ENCODE data around the gene NRXN3. TPM values are rescaled to one million over a fixed set of nuclear protein-coding genes. Genes with fewer than 3 reads are reported as not detected.

The NRXN3 gene
- total and polyA plus RNA-seq, 2 of the 13 experiments (the other 11 are each of a cell fraction or from before 2014, with no cell fraction given) = 0.03 TPM; not detected in 1

DNA sequence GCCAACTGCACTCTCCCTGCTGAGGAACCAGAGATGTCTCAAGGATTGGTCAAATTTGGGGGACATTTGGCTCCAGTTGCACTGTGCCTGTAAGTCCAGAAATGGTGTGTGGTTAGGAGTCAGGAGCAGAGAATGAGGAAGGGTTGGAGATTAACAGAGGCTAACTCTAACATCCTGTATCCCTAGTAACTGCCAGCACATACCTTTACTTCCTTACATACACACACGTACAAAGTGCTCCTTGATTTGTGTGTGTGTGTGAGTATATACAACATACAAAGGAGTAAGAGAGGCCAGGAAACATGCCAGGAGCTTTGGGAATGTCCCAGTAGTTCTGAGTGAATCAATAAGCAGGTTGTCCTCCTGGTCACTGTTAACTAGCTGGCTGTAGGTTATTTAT, 39.8 kb upstream of the NRXN3 start:
- no TSS peak for BruUV-seq (replicated peaks)
- WGBS (ENCODE audit: low lambda C conversion rate) = 0% methylated on average over 1 of the region's 1 CpG
- no peak for DNase-seq (ENCODE audit: low spot score)
- no peaks in the 10 kb centered on the region for H4K20me1 ChIP-seq (ENCODE audit: insufficient read depth, low read length)
- H3K9ac ChIP-seq (ENCODE audit: insufficient read depth, low read depth, low read length) = no peak overlapping the region
- H3K27me3 ChIP-seq (ENCODE audit: control insufficient read depth in 1 of 2, insufficient read depth in 2 of 2, low read length in 2 of 2) = no peaks in the 10 kb centered on the region; a peak in 1 of 5 replicates
- ATAC-seq = no peak
- no peaks in the 10 kb centered on the region for H3K4me1 ChIP-seq (ENCODE audit: insufficient read depth, low read length)
- intact Hi-C loops (cut with micrococcal nuclease; ENCODE audit: unreplicated experiment) (no loop called here), in situ Hi-C loops (cut with HindIII; ENCODE audit: extremely low pct_ligation_motif_present, low pct_unique_long_range_greater_than_20kb) (no loop called here)
- H2AFZ ChIP-seq (ENCODE audit: low read length) = no peak overlapping the region
- H3K79me2 ChIP-seq (ENCODE audit: insufficient read depth, low read length) = no peaks in the 10 kb centered on the region
- no peak for FAIRE-seq
- H3K36me3 ChIP-seq (replicated peaks in 1 of 2; ENCODE audit: control insufficient read depth in 1 of 2, insufficient read depth in 2 of 2, low read length in 2 of 2) = no peaks in the 10 kb centered on the region
- POLR2A ChIA-PET = no interaction called here
- no peak overlapping the region for H3K4me3 ChIP-seq (replicated peaks in 1 of 3; ENCODE audit: insufficient read depth in 1 of 3, low read depth in 2 of 3, low read length in 3 of 3)
- no peak overlapping the region for H3K27ac ChIP-seq (ENCODE audit: extremely low read length, insufficient read depth, low read length)
- CTCF ChIA-PET (ENCODE audit: low intra/inter-chr PET ratio, low total read pairs) = no interaction called here
- H3K9me3 ChIP-seq (ENCODE audit: low read length) = no peaks in the 10 kb centered on the region
- H3K4me2 ChIP-seq (ENCODE audit: low read depth, low read length) = no peak overlapping the region
- TF ChIP-seq TOPORS (CRISPR knock-in tag; IDR thresholded peaks at IDR 0.05) (no peak), ZNF747 (CRISPR knock-in tag; IDR thresholded peaks at IDR 0.05; ENCODE audit: borderline replicate concordance) (no peak), IKZF4 (CRISPR knock-in tag; IDR thresholded peaks at IDR 0.05; ENCODE audit: borderline replicate concordance, low read depth, not compliant biosample characterization) (no peak), ZNF816 (CRISPR knock-in tag; IDR thresholded peaks at IDR 0.05; ENCODE audit: borderline replicate concordance) (no peak), ESRRA (CRISPR knock-in tag; IDR thresholded peaks at IDR 0.05; ENCODE audit: low read depth) (no peak), ZNF83 (CRISPR knock-in tag; IDR thresholded peaks at IDR 0.05; ENCODE audit: borderline replicate concordance) (no peak), IRF2 (CRISPR knock-in tag; IDR thresholded peaks at IDR 0.05) (no peak), ZBTB40 (IDR thresholded peaks at IDR 0.05) (no peak), ZBTB40 (CRISPR knock-in tag; IDR thresholded peaks at IDR 0.05) (no peak), ZNF790 (CRISPR knock-in tag; IDR thresholded peaks at IDR 0.05; ENCODE audit: borderline replicate concordance) (no peak), ZNF749 (CRISPR knock-in tag; IDR thresholded peaks at IDR 0.05; ENCODE audit: borderline replicate concordance) (no peak)
- TF ChIP-seq, protein P1, sequence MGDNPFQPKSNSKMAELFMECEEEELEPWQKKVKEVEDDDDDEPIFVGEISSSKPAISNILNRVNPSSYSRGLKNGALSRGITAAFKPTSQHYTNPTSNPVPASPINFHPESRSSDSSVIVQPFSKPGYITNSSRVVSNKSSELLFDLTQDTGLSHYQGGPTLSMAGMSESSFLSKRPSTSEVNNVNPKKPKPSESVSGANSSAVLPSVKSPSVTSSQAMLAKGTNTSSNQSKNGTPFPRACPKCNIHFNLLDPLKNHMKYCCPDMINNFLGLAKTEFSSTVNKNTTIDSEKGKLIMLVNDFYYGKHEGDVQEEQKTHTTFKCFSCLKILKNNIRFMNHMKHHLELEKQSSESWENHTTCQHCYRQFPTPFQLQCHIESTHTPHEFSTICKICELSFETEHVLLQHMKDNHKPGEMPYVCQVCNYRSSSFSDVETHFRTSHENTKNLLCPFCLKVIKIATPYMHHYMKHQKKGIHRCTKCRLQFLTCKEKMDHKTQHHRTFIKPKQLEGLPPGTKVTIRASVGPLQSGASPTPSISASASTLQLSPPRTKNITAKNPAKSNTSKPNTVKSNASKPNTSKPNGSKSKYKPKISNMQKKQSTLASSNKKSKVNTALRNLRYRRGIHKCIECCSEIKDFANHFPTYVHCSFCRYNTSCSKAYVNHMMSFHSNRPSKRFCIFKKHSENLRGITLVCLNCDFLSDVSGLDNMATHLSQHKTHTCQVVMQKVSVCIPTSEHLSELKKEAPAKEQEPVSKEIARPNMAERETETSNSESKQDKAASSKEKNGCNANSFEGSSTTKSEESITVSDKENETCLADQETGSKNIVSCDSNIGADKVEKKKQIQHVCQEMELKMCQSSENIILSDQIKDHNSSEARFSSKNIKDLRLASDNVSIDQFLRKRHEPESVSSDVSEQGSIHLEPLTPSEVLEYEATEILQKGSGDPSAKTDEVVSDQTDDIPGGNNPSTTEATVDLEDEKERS (CRISPR knock-in tag; IDR thresholded peaks at IDR 0.05) = no peak

Data from HepG2 (cell line).